ENCODE results near the gene EGFR.

GRCh38 chr7:55245271-55245723, 226.5 kb downstream of the EGFR start:
- no peak for TF ChIP-seq CTCF (IDR thresholded peaks at IDR 0.05)
- no peak for TF ChIP-seq POLR2AphosphoS5 (IDR thresholded peaks at IDR 0.05)

Measured in esophagus muscularis mucosa (tissue), 3 donors.